Glutamatergic neuron (in vitro differentiated cells): ENCODE results near the gene PNPLA2. TPM values are rescaled to one million over a fixed set of nuclear protein-coding genes. Genes with fewer than 3 reads are reported as not detected.

Experiments used
- DNase-seq: peaks from one replicate; pipeline ENCODE4 v3.0.0; 2022
- H3K27ac Mint-ChIP-seq: one replicate; pipeline ENCODE4 v1.8.0; 2020; ENCODE audit warnings: mild to moderate bottlenecking, mixed read lengths, inconsistent platforms; ENCODE audit not compliant: unreplicated experiment
- H3K27me3 Mint-ChIP-seq: one replicate; pipeline ENCODE4 v1.8.0; 2020; ENCODE audit warnings: mild to moderate bottlenecking, moderate library complexity, mixed read lengths, inconsistent platforms; ENCODE audit not compliant: unreplicated experiment
- H3K36me3 Mint-ChIP-seq: one replicate; pipeline ENCODE4 v1.8.0; 2020; ENCODE audit warnings: mild to moderate bottlenecking, mixed read lengths, inconsistent platforms; ENCODE audit not compliant: unreplicated experiment
- H3K4me1 Mint-ChIP-seq: one replicate; pipeline ENCODE4 v1.8.0; 2020; ENCODE audit warnings: mild to moderate bottlenecking, low read depth, mixed read lengths, inconsistent platforms; ENCODE audit not compliant: unreplicated experiment
- H3K4me3 Mint-ChIP-seq: one replicate; pipeline ENCODE4 v1.8.0; 2020; ENCODE audit warnings: mild to moderate bottlenecking, mixed read lengths, inconsistent platforms; ENCODE audit not compliant: unreplicated experiment
- H3K9me3 Mint-ChIP-seq: one replicate; pipeline ENCODE4 v1.8.0; 2020; ENCODE audit warnings: mild to moderate bottlenecking, moderate library complexity, mixed read lengths, inconsistent platforms; ENCODE audit not compliant: unreplicated experiment
- CTCF ChIP-seq: fragments of 200-600 bp; sonication (generic); IDR thresholded peaks from one replicate; pipeline ENCODE4 v1.5.0; 2021; ENCODE audit not compliant: partially characterized antibody, unreplicated experiment
- total RNA-seq: library from RNA; stranded (reverse); fragmentation: NEBNext Ultra II Directional; extraction: Animal tissue kit (Norgen Biotek cat#: 25700); gene quantifications from one replicate; pipeline ENCODE4 v1.2.1, GENCODE V29; 2021; ENCODE audit not compliant: unreplicated experiment

Gene PNPLA2
- total RNA-seq, 1 donor from 2014 or later: 32.3 TPM

GRCh38 chr11:802018-802617 is 16.6 kb upstream of the PNPLA2 start:
- peaks cover 6% of the 10 kb centered on the region for H3K27me3 Mint-ChIP-seq
- peaks cover 4% of the 10 kb centered on the region for H3K4me1 Mint-ChIP-seq
- peaks cover 9% of the 10 kb centered on the region for H3K9me3 Mint-ChIP-seq
- DNase-seq: peak; percentile 25
- H3K4me3 Mint-ChIP-seq: no peak overlapping the region
- TF ChIP-seq CTCF: no peak
- no peaks in the 10 kb centered on the region for H3K36me3 Mint-ChIP-seq
- H3K27ac Mint-ChIP-seq: no peak overlapping the region

DNA sequence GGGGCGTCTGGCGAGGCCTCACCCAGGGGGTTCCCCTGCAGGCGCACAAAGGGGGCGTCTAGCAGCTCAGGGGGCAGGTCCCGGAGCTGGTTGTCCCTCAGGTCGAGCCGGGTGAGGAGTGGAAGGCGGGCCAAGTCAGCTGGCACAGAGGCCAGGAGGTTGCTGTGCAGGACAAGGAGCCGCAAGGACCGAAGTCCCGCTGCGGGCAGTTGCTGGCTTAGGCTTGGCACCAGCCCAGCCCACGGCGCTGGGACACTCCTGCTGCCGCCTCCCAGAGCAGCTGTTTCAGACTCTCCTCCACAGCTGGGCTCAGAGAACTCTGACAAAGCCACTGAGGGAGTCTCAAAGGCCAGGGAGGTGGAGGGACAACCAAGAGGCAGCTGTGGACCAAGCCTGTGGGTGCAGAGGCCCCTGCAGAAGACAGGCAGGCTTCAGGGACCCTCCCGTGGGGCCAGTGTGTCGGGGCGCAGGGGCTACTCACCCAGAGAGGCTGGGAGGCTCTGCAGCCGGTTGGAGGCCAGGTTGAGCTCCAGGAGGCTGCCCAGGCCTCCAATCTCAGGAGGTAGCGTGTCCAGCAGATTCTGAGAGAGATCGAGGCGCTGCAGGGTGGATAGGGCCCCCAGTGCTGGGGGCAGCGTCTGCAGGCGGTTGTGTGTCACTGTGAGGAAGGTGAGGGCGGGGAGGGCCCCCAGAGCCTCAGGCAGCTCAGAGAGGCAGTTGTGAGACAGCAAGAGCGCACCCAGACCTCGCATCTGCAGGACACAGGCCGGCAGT is 15.8 kb upstream of the PNPLA2 start:
- Mint-ChIP-seq H3K27ac (no peak overlapping the region), H3K36me3 (no peaks in the 10 kb centered on the region), H3K27me3 (peaks cover 7% of the 10 kb centered on the region), H3K4me1 (peaks cover 4% of the 10 kb centered on the region), H3K9me3 (peaks cover 8% of the 10 kb centered on the region), H3K4me3 (peak overlapping the region; percentile 52)
- no peak for TF ChIP-seq CTCF
- peak; percentile 17 for DNase-seq

GRCh38 chr11:803467-803742 is 15.3 kb upstream of the PNPLA2 start:
- no peaks in the 10 kb centered on the region for H3K36me3 Mint-ChIP-seq
- H3K27me3 Mint-ChIP-seq: peaks cover 8% of the 10 kb centered on the region
- H3K4me1 Mint-ChIP-seq: peaks cover 4% of the 10 kb centered on the region
- TF ChIP-seq CTCF: no peak
- H3K9me3 Mint-ChIP-seq: peaks cover 9% of the 10 kb centered on the region
- no peak overlapping the region for H3K4me3 Mint-ChIP-seq
- H3K27ac Mint-ChIP-seq: no peak overlapping the region
- no peak for DNase-seq

GRCh38 chr11:803770-804598 is 14.7 kb upstream of the PNPLA2 start:
- H3K9me3 Mint-ChIP-seq: peaks cover 9% of the 10 kb centered on the region
- DNase-seq: peak; percentile 75

More at GRCh38 chr11:803770-804598, 14.7 kb upstream of the PNPLA2 start:
- Mint-ChIP-seq H3K4me1 (peaks cover 4% of the 10 kb centered on the region), H3K36me3 (no peaks in the 10 kb centered on the region), H3K27ac (no peak overlapping the region), H3K27me3 (peaks cover 8% of the 10 kb centered on the region), H3K4me3 (peak overlapping the region; percentile 74)
- TF ChIP-seq CTCF: no peak
